NCI-H1092 (cell line): Measurements from ENCODE around the gene ADGRB2.

Experiments used
- DNase-seq: peaks from one replicate; lab custom pipeline; 2025; lab: John Stamatoyannopoulos, UW

Gene ADGRB2

DNA sequence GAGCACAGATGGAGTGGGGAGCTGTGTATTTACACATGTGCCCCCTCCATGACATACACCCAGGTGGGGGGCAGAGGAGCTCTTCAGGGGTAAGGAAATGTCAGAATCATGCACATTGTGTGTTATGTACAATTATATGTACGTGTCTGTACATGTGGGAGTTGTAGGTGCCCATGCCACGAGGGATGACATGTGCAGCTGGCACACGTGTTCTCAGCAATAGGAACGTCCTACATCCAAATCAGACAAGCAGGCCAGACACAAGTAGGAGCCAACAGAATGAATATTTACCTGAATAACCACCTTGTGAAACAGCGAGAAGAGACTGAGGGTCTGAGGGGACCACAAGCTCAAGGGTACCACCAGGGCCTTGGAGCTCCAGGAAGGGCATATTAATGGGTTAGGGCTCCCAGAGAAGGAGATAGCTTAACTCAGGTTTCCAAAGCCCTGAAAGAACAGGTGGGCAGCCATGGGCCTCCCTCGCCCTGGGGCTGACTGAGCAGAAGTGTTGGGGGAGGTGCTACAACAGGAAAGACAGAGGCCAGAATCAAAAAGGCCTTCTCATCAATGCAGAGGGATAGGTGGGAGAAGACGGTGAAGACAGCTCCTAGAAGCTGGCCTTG, 63.6 kb downstream of the ADGRB2 start:
- no peak for DNase-seq

DNA sequence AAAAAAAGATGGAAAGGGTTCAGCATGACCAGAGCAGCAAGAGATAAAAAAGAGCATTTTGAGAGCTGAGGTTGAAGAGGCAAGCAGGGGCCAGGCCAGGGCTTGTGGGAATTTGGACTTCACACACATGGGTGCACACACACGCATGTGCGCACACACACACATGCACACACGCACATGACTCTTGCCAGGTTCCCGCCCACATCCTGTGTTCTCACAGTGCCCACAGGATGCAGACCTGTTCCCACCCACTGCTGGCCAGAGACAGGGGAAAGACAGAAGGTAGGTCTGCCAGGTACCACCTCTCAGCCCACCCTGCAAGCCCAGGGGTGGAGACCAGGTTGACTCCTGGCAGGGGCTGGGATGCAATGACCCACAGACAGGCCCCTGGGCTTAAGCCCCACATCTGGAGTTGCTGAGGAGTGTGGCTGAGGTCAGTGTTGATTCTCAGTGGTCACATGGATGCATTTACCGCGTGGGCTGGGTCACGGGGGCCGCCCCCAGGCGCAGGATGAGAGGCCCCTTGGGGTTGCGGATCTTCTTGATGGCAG, 64.7 kb downstream of the ADGRB2 start:
- DNase-seq: no peak

- DNase-seq: no peak
These were observed 66.7 kb downstream of the ADGRB2 start for GRCh38 chr1:31697369-31697984.

DNA sequence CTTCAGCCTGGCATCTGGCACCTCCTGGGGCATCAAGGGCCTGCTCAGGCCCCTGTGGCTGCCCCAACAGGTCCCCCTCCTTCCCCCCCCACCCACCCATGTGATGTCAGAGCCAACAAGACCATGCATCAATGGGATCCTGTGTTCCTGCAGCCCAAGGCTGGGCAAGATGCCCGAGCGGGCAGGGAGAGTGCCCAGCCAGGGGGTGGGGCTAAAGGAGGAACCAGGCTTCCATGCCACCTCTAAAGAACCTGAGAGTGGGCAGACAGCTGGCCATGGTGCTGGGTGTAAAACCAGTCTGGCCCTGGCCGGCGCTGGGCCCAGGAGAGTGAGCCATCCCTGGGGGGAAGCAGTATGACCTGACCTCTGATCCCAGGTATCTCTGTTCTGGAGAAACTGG, 67.9 kb downstream of the ADGRB2 start:
- DNase-seq: peak; percentile 60

DNA sequence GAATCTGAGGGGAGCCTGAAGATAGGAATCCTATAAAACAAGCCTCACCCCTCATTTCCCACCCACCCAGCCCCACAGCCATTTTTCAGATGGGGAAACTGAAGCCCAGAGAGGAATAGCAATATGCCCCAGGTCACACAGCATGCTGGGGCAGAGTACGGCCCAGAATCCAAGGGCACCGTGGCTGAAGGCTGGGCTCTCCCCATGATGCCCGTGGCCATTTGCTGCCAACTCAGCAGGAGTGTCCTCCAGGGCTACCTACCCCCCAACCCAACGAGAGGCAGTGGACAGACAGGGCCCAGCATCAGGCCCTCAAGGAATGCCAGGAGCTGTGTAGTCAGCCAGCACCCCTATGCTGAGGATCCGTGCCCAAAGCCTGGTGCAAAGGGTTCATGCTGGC, 68.8 kb downstream of the ADGRB2 start:
- no peak for DNase-seq

- DNase-seq: no peak
These were observed 69.2 kb downstream of the ADGRB2 start for GRCh38 chr1:31694964-31695313.

DNA sequence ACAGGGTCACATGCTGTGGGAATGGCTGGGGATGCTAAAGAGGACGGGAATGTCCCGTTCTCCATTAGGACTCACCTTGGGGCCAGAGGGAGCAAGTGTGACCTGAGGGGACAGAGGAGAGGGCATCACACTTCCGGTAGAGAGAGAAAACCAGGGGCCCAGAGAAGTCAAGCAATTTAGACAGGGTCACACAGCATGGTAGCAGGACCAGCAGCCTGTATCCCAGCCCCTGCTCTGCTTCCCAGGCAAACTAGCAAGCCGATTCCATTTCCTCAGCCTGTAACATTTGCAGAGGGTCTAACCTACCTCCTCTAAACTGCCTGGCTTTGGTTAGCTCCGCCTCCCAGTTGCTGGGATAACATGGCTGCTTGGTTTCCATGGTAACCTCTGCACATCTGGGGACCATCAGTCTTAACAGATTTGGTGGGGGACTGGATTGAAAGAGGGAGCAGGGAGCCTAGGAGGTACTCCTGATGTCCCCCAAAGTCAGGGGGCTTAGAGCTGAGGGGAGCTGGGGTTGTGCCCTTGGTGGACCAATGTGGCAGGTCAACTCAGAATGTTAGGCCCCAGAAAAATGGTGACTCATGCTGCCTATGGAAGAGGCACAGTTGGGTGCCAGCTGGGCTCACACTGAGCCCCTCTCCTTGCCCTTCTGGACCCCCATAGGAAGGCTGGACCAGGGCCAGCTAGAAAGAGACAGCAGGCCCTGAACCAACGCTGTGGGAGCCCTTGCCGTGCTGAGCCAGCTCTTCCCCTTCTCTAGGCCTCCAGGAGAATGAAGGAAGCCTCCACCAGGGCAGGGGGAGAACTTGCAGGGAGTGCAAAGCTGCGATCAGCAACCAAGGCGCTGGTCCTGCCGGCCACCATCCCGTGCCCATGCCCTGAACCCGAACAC, 69.8 kb downstream of the ADGRB2 start:
- no peak for DNase-seq

DNA sequence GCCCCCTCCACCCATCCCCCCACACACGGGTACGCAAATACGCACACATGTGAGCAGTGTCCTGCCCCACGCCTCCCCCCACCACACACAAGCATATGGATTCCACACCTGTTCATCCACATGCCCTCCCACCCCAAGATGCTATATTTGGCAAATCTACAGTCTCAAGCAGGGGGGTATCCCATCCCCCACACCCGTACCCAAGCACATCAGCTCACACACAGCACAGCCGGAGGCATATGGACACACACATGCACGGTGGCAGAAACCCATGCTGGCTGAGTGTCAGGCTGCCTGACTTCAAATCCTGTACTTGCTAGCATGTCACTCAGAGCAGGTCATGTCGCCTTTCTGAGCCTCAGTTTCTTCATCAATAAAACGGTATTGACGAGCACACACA, 70.9 kb downstream of the ADGRB2 start:
- DNase-seq: no peak

DNA sequence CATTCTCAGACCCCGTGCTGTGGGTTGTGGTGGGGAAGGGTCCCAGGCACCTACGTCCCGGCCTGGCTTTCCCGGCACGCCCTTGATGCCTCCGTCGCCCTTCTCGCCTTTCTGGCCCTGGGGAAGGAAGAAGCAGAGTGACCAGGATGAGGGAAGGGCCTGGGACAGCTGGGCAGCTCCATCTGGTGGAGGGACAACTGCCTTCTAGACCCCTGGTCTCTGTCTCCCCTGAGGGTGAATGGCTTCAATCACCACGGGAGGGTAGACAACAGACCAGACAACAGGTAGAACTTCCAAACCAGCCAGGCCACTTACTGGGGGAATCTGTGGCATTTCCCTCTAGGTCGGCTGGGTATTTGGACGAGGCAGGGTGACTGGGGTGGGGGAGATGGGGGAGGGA, 72.2 kb downstream of the ADGRB2 start:
- DNase-seq: no peak

- DNase-seq: no peak
These were observed 72.7 kb downstream of the ADGRB2 start for GRCh38 chr1:31691446-31691845.

DNA sequence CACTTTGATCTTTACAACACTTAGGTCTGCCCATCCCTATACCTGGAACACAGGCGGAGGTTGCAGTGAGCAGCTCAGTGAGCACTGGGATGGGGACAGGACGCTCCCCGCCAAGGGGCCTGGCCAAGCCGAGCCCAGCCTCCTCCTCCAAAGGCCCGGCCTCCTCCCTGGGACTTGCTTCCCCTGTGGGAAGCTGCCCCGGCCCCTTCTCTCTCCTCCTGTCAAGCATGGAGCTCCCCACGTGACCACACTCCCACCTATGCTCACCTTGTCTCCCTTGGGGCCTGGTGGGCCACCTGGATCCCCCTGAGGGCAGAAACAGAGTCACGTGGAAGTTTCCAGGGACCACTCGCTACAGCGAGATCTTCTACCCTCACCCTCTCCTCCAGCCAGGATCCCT, 73.2 kb downstream of the ADGRB2 start:
- no peak for DNase-seq

DNA sequence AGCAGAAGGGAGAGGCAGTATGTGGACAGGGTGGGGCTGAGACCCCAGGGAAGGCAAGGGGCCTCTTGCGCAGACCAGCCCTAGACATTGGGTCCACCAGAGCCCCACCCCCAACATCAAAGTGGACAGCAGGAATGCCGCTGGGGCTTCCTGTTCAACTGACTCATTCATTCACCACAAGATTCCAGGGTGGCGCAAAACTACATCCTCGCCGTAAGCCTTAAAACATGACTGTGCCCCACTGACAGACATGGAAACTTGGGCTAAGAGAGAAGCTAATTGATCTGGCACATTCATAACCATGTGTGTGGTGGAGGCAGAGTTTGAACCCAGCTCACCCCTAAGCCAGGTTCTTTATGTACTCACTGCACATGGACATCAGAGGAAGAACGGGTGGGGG, 74.3 kb downstream of the ADGRB2 start:
- DNase-seq: no peak

DNA sequence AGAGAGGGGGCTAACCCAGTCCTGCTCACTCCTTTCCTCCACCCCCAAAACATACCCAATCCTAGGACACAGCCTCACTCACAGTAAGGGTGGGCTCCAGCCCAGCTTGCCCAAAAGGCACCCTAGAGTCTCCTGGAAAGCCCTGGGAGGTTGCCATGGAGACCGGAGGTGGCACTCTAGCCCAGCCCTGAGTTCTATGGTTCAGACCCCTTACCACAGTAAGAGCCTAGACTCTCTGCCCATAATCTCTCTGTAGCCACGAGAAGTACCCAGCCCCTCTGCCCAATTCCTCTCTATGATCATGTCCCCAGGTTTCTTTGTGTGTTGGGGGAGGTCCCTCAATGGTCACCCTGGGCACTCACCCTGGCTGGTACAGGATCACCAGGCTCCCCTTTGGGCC, 74.8 kb downstream of the ADGRB2 start:
- DNase-seq: no peak

- no peak for DNase-seq
These were observed 75.8 kb downstream of the ADGRB2 start for GRCh38 chr1:31688233-31688918.

GRCh38 chr1:31687601-31688000, 76.5 kb downstream of the ADGRB2 start:
- DNase-seq: no peak

DNA sequence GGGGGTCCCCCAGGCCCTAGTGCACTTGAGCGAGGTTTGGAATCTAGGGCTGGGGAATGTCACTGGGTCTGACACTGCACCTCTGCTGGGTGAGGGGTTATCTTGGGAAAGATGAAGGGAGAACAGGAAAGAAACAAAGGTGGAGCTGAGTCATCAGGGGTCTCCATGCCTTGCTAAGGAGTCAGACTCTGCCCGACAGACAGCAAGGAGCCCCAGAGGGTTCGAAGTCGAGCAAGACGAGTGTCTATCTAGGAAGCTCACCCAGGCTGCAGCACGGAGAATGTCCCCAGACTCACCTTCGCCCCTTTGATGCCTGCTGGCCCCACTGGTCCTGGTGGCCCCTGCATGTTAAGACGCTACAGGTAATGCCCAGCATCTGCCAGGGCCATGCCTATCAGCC, 78.3 kb downstream of the ADGRB2 start:
- no peak for DNase-seq

DNA sequence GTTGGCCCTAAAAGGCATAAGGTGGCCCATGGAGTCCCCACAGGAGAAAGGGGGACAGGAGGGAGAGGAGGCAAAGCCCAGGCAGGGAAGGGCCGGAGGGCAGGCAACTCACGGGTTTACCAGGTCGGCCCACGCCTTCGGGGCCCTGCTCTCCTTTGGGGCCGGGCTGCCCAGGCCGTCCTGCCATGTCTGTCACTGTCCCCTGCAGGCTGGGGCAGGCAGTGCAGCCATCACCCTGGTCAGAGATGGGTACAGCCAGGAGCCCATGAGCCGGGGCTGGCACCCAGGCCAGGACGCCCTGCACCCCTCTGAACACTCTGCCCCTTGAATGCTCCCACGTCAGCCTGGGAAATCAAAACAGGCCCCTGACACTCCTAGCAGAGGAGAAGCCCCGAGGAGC, 80.1 kb downstream of the ADGRB2 start:
- no peak for DNase-seq

DNA sequence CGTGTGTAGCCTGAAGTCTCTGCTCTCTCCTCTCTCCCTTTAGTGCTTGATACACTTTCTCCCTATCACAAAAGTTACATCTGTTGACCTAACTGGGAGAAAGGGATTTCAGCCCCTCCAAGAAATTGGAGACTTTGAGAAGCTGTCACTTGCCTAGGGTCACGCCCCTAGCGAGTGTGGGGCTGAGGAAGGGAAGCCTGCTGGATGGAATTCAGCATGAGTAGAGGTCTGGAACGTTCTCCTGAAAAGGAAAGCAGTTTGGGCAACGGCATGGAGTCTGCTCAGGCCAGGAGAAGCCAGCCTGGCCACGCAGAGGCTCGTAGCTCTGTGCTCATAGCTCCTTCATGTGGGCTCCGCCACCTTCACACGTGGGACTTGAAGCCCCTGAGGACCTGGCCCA, 82.7 kb downstream of the ADGRB2 start:
- no peak for DNase-seq

GRCh38 chr1:31679676-31680230, 84.4 kb downstream of the ADGRB2 start:
- DNase-seq: no peak

DNA sequence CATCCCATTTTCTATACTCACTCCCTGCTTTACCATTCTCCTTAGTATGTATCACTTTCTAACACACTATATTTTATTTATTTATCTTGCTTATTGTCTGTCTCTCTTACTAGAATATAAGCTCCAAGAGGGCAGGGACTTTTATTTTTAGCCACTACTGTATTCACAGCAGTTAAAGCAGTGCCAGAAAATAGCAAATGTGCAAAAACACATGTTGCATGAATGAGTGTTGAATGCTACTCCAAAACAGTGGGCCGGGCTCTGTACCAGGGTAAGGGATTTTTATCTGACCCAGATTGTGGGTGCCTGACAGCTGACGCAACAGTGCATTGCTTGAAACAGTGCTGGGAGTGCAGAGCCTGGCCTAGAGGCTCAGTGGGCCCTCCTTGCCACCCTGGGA, 85.0 kb downstream of the ADGRB2 start:
- no peak for DNase-seq

DNA sequence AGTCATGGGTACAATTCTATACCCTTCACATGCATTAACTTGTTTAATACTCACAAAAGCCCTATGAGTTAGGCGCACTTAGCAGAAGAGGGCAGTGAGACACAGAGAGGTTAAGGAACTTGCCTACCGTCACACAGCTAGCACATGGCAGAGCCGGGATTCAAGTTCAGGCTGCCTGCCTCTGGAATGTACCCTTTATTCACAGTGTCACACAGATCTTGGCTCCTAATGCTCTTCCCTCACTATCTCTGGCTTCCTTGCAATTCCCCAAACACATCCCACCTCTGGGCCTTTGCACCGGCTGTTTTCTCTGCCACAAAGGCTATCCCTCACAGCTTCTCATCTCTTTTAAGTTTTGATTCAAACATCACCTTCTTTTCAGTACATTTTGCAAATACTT, 85.5 kb downstream of the ADGRB2 start:
- no peak for DNase-seq

DNA sequence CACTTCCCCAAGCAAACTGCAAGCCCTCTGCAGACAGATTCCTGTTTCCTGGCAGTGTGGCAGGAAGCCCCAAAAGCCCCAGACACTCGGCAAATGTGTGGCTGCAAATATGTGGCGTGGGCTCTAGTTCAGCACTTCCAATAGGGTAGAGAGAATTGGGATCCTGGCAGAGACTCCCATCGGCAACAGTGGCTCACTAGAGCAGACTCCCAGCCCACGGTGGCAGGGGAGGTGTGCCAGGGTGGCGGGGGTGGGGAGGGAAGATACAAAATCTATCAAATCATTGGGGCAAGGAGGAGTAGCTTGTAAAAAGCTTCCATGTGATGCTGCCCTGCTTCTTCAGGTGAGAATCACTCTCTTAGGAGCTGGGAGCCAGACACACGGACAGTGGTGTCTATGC, 86.2 kb downstream of the ADGRB2 start:
- DNase-seq: no peak
